Lung (tissue), 12 donors: Measurements from ENCODE around the gene RALB. TPM values are rescaled to one million over a fixed set of nuclear protein-coding genes. Genes with fewer than 3 reads are reported as not detected.

Experiments
- ATAC-seq: fragments of 200-7000 bp; cut with Tn5 transposase; one replicate; pipeline ENCODE4 v1.9.1; 2020; ENCODE audit warnings: moderate number of reproducible peaks; ENCODE audit not compliant: insufficient read depth, low FRiP score
- DNase-seq, 3 donors: peaks; one replicate each; pipeline ENCODE4 v3.0.0-alpha.2; 2013 to 2017
- H3K27ac ChIP-seq, 2 donors: one replicate each; pipeline ENCODE4 v1.5.1; 2013; ENCODE audit warnings: mild to moderate bottlenecking in 2 of 2, moderate library complexity in 2 of 2, control low read depth in 1 of 2, inconsistent platforms in 1 of 2, low read depth in 1 of 2, low read length in 1 of 2
- H3K27me3 ChIP-seq, 3 donors: one replicate each; pipeline ENCODE4 v1.5.1; 2013; ENCODE audit warnings: low read length in 2 of 3; ENCODE audit not compliant: control insufficient read depth in 3 of 3, insufficient read depth in 3 of 3
- H3K36me3 ChIP-seq, 4 donors: one replicate each; pipeline ENCODE4 v1.5.1; 2013; ENCODE audit warnings: low read length in 4 of 4, mild to moderate bottlenecking in 1 of 4, moderate library complexity in 1 of 4; ENCODE audit not compliant: control insufficient read depth in 4 of 4, insufficient read depth in 4 of 4
- H3K4me1 ChIP-seq, 5 donors: one replicate each; pipeline ENCODE4 v1.5.1; 2013; ENCODE audit warnings: low read length in 5 of 5, mild to moderate bottlenecking in 2 of 5, moderate library complexity in 1 of 5; ENCODE audit not compliant: control insufficient read depth in 5 of 5, insufficient read depth in 5 of 5
- H3K4me3 ChIP-seq: one replicate; pipeline ENCODE4 v1.5.1; 2013; ENCODE audit warnings: mild to moderate bottlenecking, control low read depth, moderate library complexity
- H3K9ac ChIP-seq, 2 donors: one replicate each; pipeline ENCODE4 v1.5.1; 2013; ENCODE audit warnings: low read length in 2 of 2, control low read depth in 1 of 2; ENCODE audit not compliant: insufficient read depth in 1 of 2
- H3K9me3 ChIP-seq, 4 donors: one replicate each; pipeline ENCODE4 v1.5.1; 2013; ENCODE audit warnings: low read length in 3 of 4, mild to moderate bottlenecking in 1 of 4, moderate library complexity in 1 of 4; ENCODE audit not compliant: control insufficient read depth in 4 of 4, insufficient read depth in 3 of 4
- CTCF ChIP-seq: IDR thresholded peaks from 2 replicates; pipeline ENCODE4 v1.5.1; 2012; ENCODE audit warnings: mild to moderate bottlenecking; ENCODE audit errors: control extremely low read depth, extremely low read depth
- WGBS, 2 donors: extraction: QIAGEN DNeasy Blood & Tissue Kit; methylation state at CpG; one replicate each; pipeline ENCODE4 v1.1.7; 2013; 5-methylcytosine and 5-hydroxymethylcytosine counted together
- polyA plus RNA-seq, 2 donors: library from polyadenylated mRNA; stranded (reverse); fragments of 200-250 nt; gene quantifications; one replicate each; pipeline ENCODE4 v1.2.1, GENCODE V29; 2013
- total RNA-seq, 2 donors: library from RNA; depleted of rRNA in 1 of 2; stranded (reverse); fragments of >200 nt in 1 of 2; gene quantifications; one replicate each; pipeline ENCODE4 v1.2.1, GENCODE V29; 2014 to 2021
- donor health status: control.
- donor health status: control.
- donor health status: Bipolar disorder and iron deficiency.
- donor health status: healthy.
- donor health status: DM: yes; HTN: yes; CAD: no.

RALB gene
- total and polyA plus RNA-seq, 4 donors, result 34.6 to 111 (median 77.1) TPM

- H3K4me3 ChIP-seq, result no peak overlapping the region
- H3K9ac ChIP-seq, result no peak overlapping the region
- H3K27me3 ChIP-seq, result no peaks in the 10 kb centered on the region
- WGBS, 2 donors, result 73 to 75% methylated on average over 11 of the region's 11 CpGs
- peaks cover 0 to 5% (median 0%) of the 10 kb centered on the region in 4 donors for H3K9me3 ChIP-seq
- H3K36me3 ChIP-seq, result peaks cover 0 to 2% (median under 1%) of the 10 kb centered on the region in 4 donors
- TF ChIP-seq CTCF, result no peak
- peaks cover 0 to 14% (median 5%) of the 10 kb centered on the region in 5 donors for H3K4me1 ChIP-seq
- DNase-seq, result no peak
- no peak for ATAC-seq
- no peak overlapping the region for H3K27ac ChIP-seq
Observed at GRCh38 chr2:120269076-120269744, 16.6 kb downstream of the RALB start.

- ATAC-seq, result no peak
- H3K4me3 ChIP-seq, result no peak overlapping the region
- peaks cover 0 to 5% (median 0%) of the 10 kb centered on the region in 4 donors for H3K9me3 ChIP-seq
- no peak overlapping the region for H3K9ac ChIP-seq
- peaks cover 0 to 2% (median under 1%) of the 10 kb centered on the region in 4 donors for H3K36me3 ChIP-seq
- H3K27ac ChIP-seq, result no peak overlapping the region
- WGBS, 2 donors, result 19 to 39% methylated on average over 1 of the region's 1 CpG
- H3K4me1 ChIP-seq, result peaks cover 0 to 14% (median 5%) of the 10 kb centered on the region in 5 donors
- H3K27me3 ChIP-seq, result no peaks in the 10 kb centered on the region
- DNase-seq, result no peak
- TF ChIP-seq CTCF, result no peak
Observed at GRCh38 chr2:120269816-120270215, 17.2 kb downstream of the RALB start.

DNA sequence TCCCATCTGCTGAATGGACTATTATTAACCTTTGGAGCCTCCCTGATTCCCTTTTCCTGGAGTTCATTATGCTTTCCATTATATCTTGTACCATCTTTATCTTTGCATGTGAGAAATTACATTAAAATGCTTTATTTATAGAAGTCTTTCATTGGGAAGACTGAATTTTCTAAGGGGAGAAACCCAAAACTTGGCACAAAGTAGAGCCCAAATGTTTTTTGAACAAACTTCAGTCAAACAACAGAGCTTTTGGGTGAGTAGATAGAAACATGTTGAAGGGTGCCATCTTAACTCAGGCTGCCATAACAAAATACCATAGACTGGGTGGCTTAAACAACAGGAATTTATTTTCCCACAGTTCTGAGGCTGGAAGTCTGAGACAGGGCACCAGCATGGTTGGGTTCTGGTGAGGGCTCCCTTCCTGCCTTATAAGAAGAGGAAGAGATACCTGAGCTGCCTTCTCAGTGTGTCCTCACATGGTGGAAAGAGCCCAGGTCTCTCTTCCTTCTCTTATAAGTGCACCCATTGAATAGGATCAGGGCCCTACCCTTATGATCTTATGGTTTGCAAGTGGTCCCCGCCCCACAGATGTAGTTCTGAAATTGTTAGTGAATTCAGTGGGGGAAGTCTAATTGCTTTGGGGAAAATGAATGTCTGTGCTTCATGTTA, 19.2 kb downstream of the RALB start:
- ATAC-seq (no peak), DNase-seq (no peak)
- Histone ChIP-seq H3K9ac (no peak overlapping the region), H3K27ac (no peak overlapping the region), H3K4me3 (no peak overlapping the region), H3K36me3 (peaks cover 0 to 2% (median under 1%) of the 10 kb centered on the region in 4 donors), H3K4me1 (peaks cover 0 to 14% (median 5%) of the 10 kb centered on the region in 5 donors), H3K27me3 (no peaks in the 10 kb centered on the region), H3K9me3 (peaks cover 0 to 5% (median 0%) of the 10 kb centered on the region in 4 donors)
- WGBS, 2 donors, result 98 to 100% methylated on average over 1 of the region's 1 CpG
- no peak for TF ChIP-seq CTCF
